ENCODE measurements around the gene CNTLN. TPM values are rescaled to one million over a fixed set of nuclear protein-coding genes. Genes with fewer than 3 reads are reported as not detected.
"Not testable (repeated sequence)": the region's sequence is repeated elsewhere in the genome, so short reads cannot be mapped to it uniquely, and the experiment has no call there.

The CNTLN gene
- total RNA-seq, 1 experiment from 2014 or later = 17.3 TPM

DNA sequence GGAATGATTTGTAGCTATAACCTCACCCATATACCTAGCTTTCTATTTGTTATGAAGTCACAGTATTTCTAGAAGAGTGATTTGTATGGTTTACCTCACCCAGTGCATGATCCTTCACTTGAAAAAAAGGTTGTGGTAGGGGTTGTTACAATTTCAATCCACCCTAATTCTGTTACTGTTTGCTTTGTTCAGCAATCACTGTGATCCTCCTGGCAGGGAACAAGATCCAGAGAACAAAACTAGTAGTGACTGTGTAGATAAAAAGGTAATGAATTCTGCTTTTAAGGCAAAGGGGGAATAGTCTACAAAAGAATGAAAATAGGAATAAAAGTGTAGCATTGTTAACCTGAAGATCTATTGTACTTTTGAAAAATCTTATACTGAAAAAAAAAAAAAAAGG is 252.7 kb downstream of the CNTLN start:
- Histone ChIP-seq H3K27ac (no peak overlapping the region), H3K9me3 (replicated peaks) (no peaks in the 10 kb centered on the region), H3K27me3 (no peaks in the 10 kb centered on the region), H3K4me1 (no peaks in the 10 kb centered on the region), H3K36me3 (no peaks in the 10 kb centered on the region), H3K4me3 (no peak overlapping the region)
- DNase-seq = no peak

DNA sequence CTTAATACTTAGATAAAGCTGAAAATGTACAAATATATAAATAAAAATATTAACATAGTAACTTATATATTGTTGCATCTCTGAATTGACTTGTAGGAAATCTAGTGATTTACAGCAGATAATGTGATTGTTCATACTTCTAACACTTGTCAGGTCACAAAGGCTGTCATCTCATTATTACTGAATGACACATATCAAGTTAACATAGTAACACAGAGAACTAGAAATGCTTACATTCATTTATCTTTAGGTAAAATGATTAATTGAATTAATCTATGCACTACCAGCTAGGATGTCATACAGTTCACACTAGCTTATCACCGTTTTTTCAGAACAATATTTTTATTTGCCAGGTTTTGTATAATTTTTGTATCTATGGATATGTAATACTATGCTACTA is 254.2 kb downstream of the CNTLN start:
- Histone ChIP-seq H3K4me3 (no peak overlapping the region), H3K27me3 (no peaks in the 10 kb centered on the region), H3K27ac (no peak overlapping the region), H3K4me1 (no peaks in the 10 kb centered on the region), H3K36me3 (no peaks in the 10 kb centered on the region), H3K9me3 (replicated peaks) (no peaks in the 10 kb centered on the region)
- no peak for DNase-seq

DNA sequence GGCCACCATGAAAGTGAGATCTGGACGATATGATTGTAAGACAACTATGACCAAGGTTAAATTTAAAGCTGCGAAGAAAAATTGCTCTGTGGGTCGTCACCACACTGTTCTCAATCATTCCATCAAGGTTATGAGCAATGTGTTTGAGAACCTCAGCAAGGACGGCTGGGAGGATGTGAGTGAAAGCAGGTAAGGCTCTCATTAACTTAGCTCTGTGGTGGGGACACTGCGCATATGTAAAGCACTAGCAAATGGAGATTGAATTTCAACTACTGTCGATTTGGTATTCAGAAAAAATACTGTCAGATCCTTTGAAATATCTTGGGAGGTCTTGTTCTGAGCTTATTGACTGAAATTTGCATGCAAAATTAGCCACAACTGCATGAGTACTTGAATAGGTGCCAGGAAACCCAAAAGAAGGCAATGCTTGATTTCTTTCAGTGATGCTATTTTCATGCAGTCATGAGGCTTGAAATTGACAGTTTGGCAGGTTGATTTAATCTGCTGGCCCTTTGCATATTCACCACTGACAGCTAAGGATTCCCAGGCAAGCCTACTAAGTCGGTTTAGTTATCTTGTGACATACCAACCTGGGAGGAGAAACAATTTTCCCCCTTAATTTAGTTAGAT is 260.2 kb downstream of the CNTLN start:
- no peak for DNase-seq
- Histone ChIP-seq H3K27ac (no peak overlapping the region), H3K36me3 (peaks cover 3% of the 10 kb centered on the region; the same call in 1 of the 2 replicates), H3K4me1 (no peaks in the 10 kb centered on the region), H3K27me3 (no peaks in the 10 kb centered on the region), H3K4me3 (no peak overlapping the region), H3K9me3 (replicated peaks) (no peaks in the 10 kb centered on the region)

DNA sequence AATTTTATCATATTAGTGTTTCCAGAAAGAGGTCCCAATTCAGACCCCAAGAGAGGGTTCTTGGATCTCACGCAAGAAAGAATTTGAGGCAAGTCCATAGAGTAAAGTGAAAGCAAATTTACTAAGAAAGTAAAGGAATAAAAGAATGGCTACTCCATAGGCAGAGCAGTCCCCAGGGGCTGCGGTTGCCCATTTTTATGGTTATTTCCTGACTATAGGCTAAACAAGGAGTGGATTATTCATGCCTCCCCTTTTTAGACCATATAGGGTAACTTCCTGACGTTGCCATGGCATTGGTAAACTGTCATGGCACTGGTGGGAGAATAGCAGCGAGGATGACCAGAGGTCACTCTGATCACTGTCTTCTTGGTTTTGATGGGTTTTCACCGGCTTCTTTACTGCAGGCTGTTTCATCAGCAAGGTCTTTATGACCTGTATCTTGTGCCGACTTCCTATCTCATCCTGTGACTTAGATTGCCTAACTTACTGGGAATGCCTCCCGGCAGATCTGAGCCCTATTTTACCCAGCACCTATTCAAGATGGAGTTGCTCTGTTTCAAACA is 262.4 kb downstream of the CNTLN start:
- H3K27me3 ChIP-seq; H3K4me3 ChIP-seq; H3K9me3 ChIP-seq (replicated peaks); H3K4me1 ChIP-seq; H3K36me3 ChIP-seq; DNase-seq; H3K27ac ChIP-seq: not testable (repeated sequence)

DNA sequence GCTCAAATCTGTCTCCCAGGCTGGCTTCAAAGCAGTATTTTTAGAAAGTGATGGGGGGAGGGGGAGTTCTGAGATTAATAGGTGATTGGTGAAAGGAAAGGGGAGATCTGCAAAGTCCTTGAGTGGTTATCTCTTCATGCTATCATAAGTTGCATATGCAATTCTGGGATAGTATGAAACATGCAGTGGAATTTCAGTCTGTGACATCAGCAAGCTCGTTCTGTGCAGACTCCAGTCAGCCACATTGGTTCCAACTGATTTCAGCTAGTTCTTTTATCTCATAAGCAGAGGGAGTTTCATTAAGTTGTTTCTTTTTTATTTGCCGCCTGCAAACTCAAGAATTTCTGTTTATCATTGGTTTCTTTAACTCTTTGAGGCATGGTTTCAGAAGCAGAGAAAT is 263.5 kb downstream of the CNTLN start:
- DNase-seq = no peak
- Histone ChIP-seq H3K27ac (no peak overlapping the region), H3K9me3 (replicated peaks) (no peaks in the 10 kb centered on the region), H3K4me1 (peaks cover 3% of the 10 kb centered on the region; the same call in 1 of the 2 replicates), H3K36me3 (peaks cover 6% of the 10 kb centered on the region; the same call in 1 of the 2 replicates), H3K4me3 (no peak overlapping the region), H3K27me3 (no peaks in the 10 kb centered on the region)

DNA sequence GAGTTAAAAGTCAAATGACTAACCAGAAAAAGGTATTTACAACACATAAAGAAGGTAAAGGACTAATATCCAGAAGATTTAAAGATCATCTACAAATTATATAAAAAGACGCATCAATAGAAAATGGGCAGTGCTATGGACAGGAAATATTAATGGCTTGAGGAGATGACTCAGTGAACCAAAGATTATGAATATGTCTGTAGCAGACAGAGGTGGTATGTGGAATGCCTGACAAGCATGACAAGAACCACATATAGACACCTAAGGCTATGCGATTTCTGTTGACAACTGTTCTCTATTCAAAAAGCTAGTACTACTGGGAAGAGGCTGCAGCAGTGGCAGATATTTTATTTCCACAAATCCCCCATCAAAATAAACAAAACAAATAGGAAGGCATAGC is 267.0 kb downstream of the CNTLN start:
- peaks cover 3% of the 10 kb centered on the region; the same call in 1 of the 2 replicates for H3K4me1 ChIP-seq
- peak in 1 of 2 experiments; percentile 8 for DNase-seq
- no peak overlapping the region for H3K27ac ChIP-seq
- no peak overlapping the region for H3K4me3 ChIP-seq
- H3K9me3 ChIP-seq (replicated peaks) = no peaks in the 10 kb centered on the region
- peaks cover 6% of the 10 kb centered on the region; the same call in 1 of the 2 replicates for H3K36me3 ChIP-seq
- no peaks in the 10 kb centered on the region for H3K27me3 ChIP-seq

DNA sequence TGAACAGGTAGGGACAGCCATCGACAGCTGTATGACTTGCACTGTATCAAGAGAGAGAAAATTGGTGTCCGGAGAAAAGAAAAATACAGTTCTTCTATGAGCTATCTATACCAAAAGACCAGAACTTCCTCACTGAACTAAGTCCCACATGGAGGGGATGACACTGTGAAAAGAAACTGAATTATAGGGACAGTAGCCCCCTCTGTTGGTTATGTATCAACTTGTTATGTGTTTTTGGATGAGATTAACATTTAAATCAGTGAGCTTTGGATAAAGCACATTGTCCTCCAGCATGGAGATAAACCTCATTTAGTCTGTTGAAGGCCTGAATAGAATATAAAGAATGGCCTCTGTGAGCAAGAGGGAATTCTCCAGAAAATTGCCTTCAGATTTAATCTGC is 267.5 kb downstream of the CNTLN start:
- Histone ChIP-seq H3K27ac (no peak overlapping the region), H3K4me1 (peaks cover 3% of the 10 kb centered on the region; the same call in 1 of the 2 replicates), H3K27me3 (no peaks in the 10 kb centered on the region), H3K4me3 (no peak overlapping the region), H3K9me3 (replicated peaks) (no peaks in the 10 kb centered on the region), H3K36me3 (peaks cover 6% of the 10 kb centered on the region; the same call in 1 of the 2 replicates)
- DNase-seq = peak in 1 of 2 experiments; percentile 46

DNA sequence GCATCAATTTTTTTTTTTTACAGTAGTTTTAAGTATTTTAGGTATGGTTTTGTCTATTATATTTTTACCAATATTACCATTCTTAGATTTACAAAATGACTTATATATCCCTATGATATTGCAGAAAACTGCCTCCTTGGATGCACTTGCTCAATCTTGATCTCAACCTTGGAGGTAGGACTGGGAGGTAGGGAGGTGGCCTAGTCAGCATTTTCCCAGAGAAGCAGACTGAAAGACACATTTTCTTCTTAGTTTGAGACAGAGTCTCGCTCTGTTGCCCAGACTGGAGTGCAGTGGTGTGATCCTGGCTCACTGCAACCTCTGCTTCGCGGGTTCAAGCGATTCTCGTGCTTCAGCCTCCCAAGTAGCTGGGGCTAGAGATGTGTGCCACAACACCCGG is 268.7 kb downstream of the CNTLN start:
- DNase-seq = no peak
- Histone ChIP-seq H3K9me3 (replicated peaks) (no peaks in the 10 kb centered on the region), H3K27me3 (no peaks in the 10 kb centered on the region), H3K4me1 (peaks cover 3% of the 10 kb centered on the region; the same call in 1 of the 2 replicates), H3K27ac (no peak overlapping the region), H3K36me3 (peaks cover 6% of the 10 kb centered on the region; the same call in 1 of the 2 replicates), H3K4me3 (no peak overlapping the region)

DNA sequence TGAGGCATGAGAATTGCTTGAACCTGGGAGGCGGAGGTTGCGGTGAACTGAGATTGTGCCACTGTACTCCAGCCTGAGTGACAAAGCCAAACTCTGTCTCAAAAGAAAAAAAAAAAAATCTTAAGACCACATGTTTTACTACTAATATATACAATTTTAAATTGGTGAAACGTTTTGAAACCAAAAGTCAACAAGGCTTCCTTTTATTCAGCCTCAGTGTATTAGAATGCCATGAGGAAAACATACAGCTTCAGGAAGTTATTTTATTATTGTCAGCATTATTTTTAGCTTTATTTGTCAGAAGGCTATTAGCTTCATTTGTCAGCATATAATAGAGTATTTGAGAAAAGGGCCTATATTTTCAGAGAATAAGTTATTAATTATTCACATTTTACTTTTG is 280.1 kb downstream of the CNTLN start:
- H3K27ac ChIP-seq = no peak overlapping the region
- no peak for DNase-seq
- no peaks in the 10 kb centered on the region; the same call in 1 of the 2 replicates for H3K4me1 ChIP-seq
- no peaks in the 10 kb centered on the region; the same call in 1 of the 2 replicates for H3K36me3 ChIP-seq
- no peak overlapping the region for H3K4me3 ChIP-seq
- no peaks in the 10 kb centered on the region for H3K27me3 ChIP-seq
- no peaks in the 10 kb centered on the region for H3K9me3 ChIP-seq (replicated peaks)

DNA sequence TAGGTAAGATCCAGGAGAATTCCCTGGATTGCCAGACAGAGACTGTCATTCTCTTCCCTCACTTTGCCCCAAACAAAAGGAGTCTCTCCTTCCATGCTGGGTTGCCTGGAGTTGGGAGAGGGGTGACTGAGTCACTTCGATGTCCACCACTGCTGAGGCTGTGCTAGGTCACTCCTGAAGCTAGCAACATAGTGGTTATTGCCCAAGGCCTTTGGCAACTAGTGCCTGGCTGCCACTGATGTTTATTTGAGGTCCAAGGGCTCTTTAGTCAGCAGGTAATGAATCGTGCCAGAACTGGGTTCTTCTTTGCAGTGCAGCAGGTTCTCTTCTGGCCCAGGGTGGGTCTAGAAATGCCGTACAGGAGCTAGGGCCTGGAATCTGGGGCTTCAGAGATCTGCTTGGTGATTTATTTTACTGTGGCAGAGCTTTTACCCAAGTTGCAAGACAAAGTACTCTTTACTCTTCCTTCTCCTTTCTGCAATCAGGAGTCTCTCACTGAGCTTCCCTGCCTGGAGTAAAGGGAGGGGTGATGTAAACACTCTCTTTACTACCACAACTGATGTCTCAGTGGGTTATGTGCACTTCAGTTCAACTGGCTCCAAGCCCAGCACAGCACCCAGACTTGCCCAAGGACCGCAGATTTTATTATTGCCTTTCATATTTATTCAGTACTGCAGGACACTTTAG is 288.3 kb downstream of the CNTLN start:
- DNase-seq = no peak
- H3K27me3 ChIP-seq = no peaks in the 10 kb centered on the region
- no peaks in the 10 kb centered on the region for H3K4me1 ChIP-seq
- H3K4me3 ChIP-seq = no peak overlapping the region
- H3K36me3 ChIP-seq = no peaks in the 10 kb centered on the region; the same call in 1 of the 2 replicates
- no peak overlapping the region for H3K27ac ChIP-seq
- H3K9me3 ChIP-seq (replicated peaks) = no peaks in the 10 kb centered on the region

DNA sequence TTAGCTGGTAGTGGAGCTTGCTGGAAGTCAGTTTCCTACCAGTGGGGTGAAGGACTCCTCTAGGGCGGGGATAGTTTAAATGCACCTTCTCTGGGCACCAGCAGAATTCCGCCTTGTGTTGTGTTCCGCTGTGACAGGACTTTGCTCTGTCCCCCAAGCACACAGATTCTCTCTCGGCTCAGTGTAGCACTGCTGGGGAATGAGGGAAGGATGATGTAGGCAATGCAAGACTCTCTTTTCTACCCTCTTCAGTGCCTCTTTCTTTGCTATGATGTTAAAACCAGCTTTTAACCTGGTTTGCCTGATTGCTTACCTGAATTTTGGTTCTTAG is 288.8 kb downstream of the CNTLN start:
- DNase-seq = no peak
- no peak overlapping the region for H3K27ac ChIP-seq
- H3K36me3 ChIP-seq = no peaks in the 10 kb centered on the region; the same call in 1 of the 2 replicates
- no peak overlapping the region for H3K4me3 ChIP-seq
- no peaks in the 10 kb centered on the region for H3K4me1 ChIP-seq
- no peaks in the 10 kb centered on the region for H3K9me3 ChIP-seq (replicated peaks)
- H3K27me3 ChIP-seq = no peaks in the 10 kb centered on the region

DNA sequence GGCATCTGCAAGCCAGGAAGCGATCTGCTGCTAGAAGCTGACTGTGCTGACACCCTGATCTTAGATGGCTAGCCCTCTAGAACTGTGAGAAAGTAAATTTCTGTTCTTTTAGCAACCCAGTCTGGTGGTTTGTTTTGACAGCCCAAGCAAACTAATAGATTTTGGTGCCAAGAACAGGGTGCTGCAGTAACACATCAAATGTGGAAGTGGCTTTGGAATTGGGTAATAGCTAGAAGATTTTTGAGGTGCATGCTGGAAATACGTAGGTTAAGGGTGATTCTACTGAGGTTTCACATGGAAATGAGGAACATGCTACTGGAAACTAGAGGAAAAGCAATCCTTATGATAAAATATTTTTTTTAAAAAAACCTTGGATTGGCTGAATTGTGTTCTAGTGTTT is 290.5 kb downstream of the CNTLN start:
- Histone ChIP-seq H3K4me1 (no peaks in the 10 kb centered on the region), H3K4me3 (no peak overlapping the region), H3K9me3 (replicated peaks) (no peaks in the 10 kb centered on the region), H3K36me3 (no peaks in the 10 kb centered on the region; the same call in 1 of the 2 replicates), H3K27ac (no peak overlapping the region), H3K27me3 (no peaks in the 10 kb centered on the region)
- DNase-seq = no peak

DNA sequence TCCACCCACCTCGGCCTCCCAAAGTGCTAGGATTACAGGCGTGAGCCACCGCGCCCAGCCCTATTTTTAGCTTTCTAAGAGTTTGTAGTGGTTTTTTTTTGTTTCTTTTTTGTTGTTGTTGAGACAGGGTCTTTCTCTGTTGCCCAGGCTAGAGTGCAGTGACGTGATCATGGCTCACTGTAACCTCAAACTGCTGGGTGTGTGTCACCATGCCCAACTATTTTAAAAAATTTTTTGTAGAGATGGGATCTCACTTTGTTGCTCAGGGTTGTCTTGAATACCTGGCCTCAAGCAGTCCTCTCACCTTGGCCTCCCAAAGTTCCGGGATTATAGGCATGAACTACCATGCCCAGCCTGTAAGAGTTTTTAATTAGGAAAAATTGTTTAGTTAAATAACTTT is 298.7 kb downstream of the CNTLN start:
- Histone ChIP-seq H3K36me3 (0 out of 2 replicates have a peak, but pooled peaks cover 2% of the 10 kb centered on the region), H3K4me3 (no peak overlapping the region), H3K27me3 (no peaks in the 10 kb centered on the region), H3K9me3 (replicated peaks) (peaks cover 9% of the 10 kb centered on the region), H3K4me1 (no peaks in the 10 kb centered on the region), H3K27ac (no peak overlapping the region)
- no peak for DNase-seq

DNA sequence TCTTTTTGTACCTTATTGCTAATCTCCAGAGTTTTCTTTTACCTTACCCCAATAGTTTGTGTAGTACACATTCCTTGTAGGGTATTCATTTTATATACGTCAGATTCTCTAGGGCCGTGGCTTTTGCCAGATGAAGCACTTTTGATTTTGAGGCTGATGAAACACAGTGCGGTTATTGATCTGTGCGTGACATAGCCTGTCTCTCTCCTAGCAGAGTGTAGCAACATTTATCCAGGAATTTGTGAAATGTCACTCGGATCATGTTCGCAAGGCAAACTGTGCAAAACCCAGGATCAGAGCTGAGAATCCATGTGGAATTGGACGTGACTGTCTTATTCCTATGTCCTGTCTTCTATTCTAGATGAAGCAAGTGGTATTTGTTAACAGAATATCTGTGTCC is 302.0 kb downstream of the CNTLN start:
- peaks cover 12% of the 10 kb centered on the region for H3K9me3 ChIP-seq (replicated peaks)
- no peak overlapping the region for H3K4me3 ChIP-seq
- no peaks in the 10 kb centered on the region for H3K27me3 ChIP-seq

DNA sequence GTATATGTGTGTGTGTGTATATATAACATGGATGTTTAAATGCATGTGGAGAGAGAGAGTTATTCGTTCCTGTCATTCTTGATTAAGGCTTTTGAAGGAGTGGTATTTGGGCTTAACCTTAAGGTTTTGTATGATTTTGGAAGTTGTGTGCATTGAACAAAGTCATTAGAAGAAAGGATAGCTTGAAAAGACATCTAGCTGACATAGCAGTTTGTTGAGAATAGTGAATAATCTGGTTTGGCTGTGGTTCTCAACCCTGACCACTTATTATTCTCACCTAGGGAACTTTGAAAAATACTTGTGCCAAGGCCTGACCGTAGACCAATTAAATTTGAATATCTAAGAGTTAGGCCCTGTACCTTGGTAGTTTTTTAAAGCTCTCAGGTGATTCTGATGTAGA is 303.0 kb downstream of the CNTLN start:
- Histone ChIP-seq H3K4me3 (no peak overlapping the region), H3K36me3 (0 out of 2 replicates have a peak, but pooled peaks cover 2% of the 10 kb centered on the region), H3K27me3 (no peaks in the 10 kb centered on the region), H3K4me1 (no peaks in the 10 kb centered on the region), H3K27ac (no peak overlapping the region), H3K9me3 (replicated peaks) (peaks cover 12% of the 10 kb centered on the region)
- no peak for DNase-seq

More for the DNA sequence above, 302.0 kb downstream of the CNTLN start:
- H3K36me3 ChIP-seq = 0 out of 2 replicates have a peak, but pooled peaks cover 2% of the 10 kb centered on the region
- H3K27ac ChIP-seq = no peak overlapping the region
- H3K4me1 ChIP-seq = no peaks in the 10 kb centered on the region
- no peak for DNase-seq
